Activated naive CD4-positive, alpha-beta T cell treated with anti-CD3 and anti-CD28 coated beads, Interleukin-2, amount 50 U/mL, for 16 hours (primary cell): Measurements from ENCODE around the gene POLE2.
"Not testable (repeated sequence)": the region's sequence is repeated elsewhere in the genome, so short reads cannot be mapped to it uniquely, and the experiment has no call there.

Source experiments
- DNase-seq: peaks from one replicate; pipeline ENCODE4 v3.0.0-alpha.2; 2020

POLE2 gene

GRCh38 chr14:49687942-49688700 is at the start of gene POLE2:
Gene POLE2 (minus strand): TSS chr14:49688214. CDS start chr14:49688203, 11 bp downstream.
- DNase-seq = peak; percentile 82

- DNase-seq = not testable (repeated sequence)
These were observed 47.7 kb upstream of the POLE2 start for GRCh38 chr14:49735669-49736068.

- DNase-seq = no peak
These were observed 45.8 kb upstream of the POLE2 start for GRCh38 chr14:49733836-49734235.

- DNase-seq = no peak
These were observed 44.9 kb upstream of the POLE2 start for GRCh38 chr14:49732896-49733295.

- DNase-seq = no peak
These were observed 39.2 kb upstream of the POLE2 start for GRCh38 chr14:49727171-49727570.

- DNase-seq = not testable (repeated sequence)
These were observed 33.9 kb upstream of the POLE2 start for GRCh38 chr14:49721733-49722435.

GRCh38 chr14:49720744-49721143 is 32.7 kb upstream of the POLE2 start:
- no peak for DNase-seq

GRCh38 chr14:49710993-49711392 is 23.0 kb upstream of the POLE2 start:
- DNase-seq = not testable (repeated sequence)

- not testable (repeated sequence) for DNase-seq
These were observed 16.5 kb upstream of the POLE2 start for GRCh38 chr14:49704471-49704870.

- no peak for DNase-seq
These were observed 16.0 kb upstream of the POLE2 start for GRCh38 chr14:49703965-49704364.

GRCh38 chr14:49702725-49703124 is 14.7 kb upstream of the POLE2 start:
- DNase-seq = no peak

- not testable (repeated sequence) for DNase-seq
These were observed 5.7 kb upstream of the POLE2 start for GRCh38 chr14:49693735-49694124.

GRCh38 chr14:49692811-49693734 is 5.1 kb upstream of the POLE2 start, which contains the start of gene KLHDC1:
Gene KLHDC1 (plus strand): TSS chr14:49693120. CDS start chr14:49693195, 75 bp downstream.
- peak; percentile 77 for DNase-seq

- no peak for DNase-seq
These were observed 4.3 kb upstream of the POLE2 start for GRCh38 chr14:49692193-49692757.

GRCh38 chr14:49691031-49691430 is 3.0 kb upstream of the POLE2 start:
- no peak for DNase-seq

GRCh38 chr14:49688701-49689030 is 652 bp upstream of the POLE2 start:
- no peak for DNase-seq

- DNase-seq = no peak
These were observed 1.6 kb downstream of the POLE2 start for GRCh38 chr14:49686425-49686824.

- DNase-seq = no peak
These were observed 8.7 kb downstream of the POLE2 start for GRCh38 chr14:49679271-49679670.

- DNase-seq = no peak
These were observed 10.4 kb downstream of the POLE2 start for GRCh38 chr14:49677643-49678042.

GRCh38 chr14:49673586-49673985 is 14.4 kb downstream of the POLE2 start:
- no peak for DNase-seq

- DNase-seq = no peak
These were observed 17.5 kb downstream of the POLE2 start for GRCh38 chr14:49670475-49670874.

- no peak for DNase-seq
These were observed 28.2 kb downstream of the POLE2 start for GRCh38 chr14:49659526-49660455.
